ENCODE results near the gene ERICH4. TPM values are rescaled to one million over a fixed set of nuclear protein-coding genes. Genes with fewer than 3 reads are reported as not detected.

Gene ERICH4
- total and polyA plus RNA-seq, 2 of the 8 experiments (the other 6 are each of a cell fraction or from before 2014, with no cell fraction given): not detected

DNA sequence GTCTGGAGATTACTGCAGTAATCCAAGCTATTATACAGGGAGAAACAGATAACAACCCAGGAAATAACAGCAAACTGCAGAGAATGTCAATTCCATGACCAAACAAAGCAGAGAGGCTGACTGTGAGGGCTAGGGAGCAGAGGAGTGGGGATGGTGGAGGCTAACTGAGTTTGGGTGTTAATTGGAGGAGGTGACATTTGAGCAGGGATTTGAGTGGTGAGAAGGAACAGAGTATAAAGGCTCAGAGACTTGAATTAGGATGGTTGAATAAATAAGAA is 6.3 kb upstream of the ERICH4 start:
- Histone ChIP-seq H2AFZ (ENCODE audit: low read length) (no peak overlapping the region), H3K23ac (ENCODE audit: insufficient read length) (no peak overlapping the region), H3K4me1 (replicated peaks in 1 of 4; ENCODE audit: control insufficient read depth in 3 of 4, insufficient read depth in 4 of 4, low read length in 3 of 4) (no peaks in the 10 kb centered on the region), H3K36me3 (ENCODE audit: control insufficient read depth in 2 of 4, insufficient read depth in 4 of 4, low read length in 3 of 4) (peaks cover 9 to 24% (median 19%) of the 10 kb centered on the region in 4 experiments; a peak in 7 of 8 replicates), H3K4me3 (ENCODE audit: extremely low read depth in 1 of 4, insufficient read depth in 2 of 4, low read depth in 3 of 4, low read length in 4 of 4) (no peak overlapping the region), H3K23me2 (ENCODE audit: low read depth, low read length) (peaks cover 6% of the 10 kb centered on the region; the same call in 1 of the 2 replicates), H3K79me2 (ENCODE audit: control insufficient read depth in 1 of 2, insufficient read depth in 2 of 2, low read length in 2 of 2) (peaks cover 0 to 8% of the 10 kb centered on the region in 2 experiments; a peak in 1 of 4 replicates), H4K5ac (ENCODE audit: insufficient read length, low read depth, low read length) (no peak overlapping the region), H2BK5ac (ENCODE audit: low read depth, low read length) (no peak overlapping the region), H3K14ac (ENCODE audit: insufficient read length) (no peak overlapping the region), H3K4me2 (ENCODE audit: insufficient read depth in 1 of 2, low read depth in 2 of 2, low read length in 2 of 2) (no peak overlapping the region), H4K91ac (replicated peaks; ENCODE audit: insufficient read length, low read length) (no peak overlapping the region), H3K9me3 (ENCODE audit: insufficient read depth in 2 of 2, low read depth in 1 of 2, low read length in 1 of 2) (no peaks in the 10 kb centered on the region), H4K8ac (ENCODE audit: extremely low read depth, insufficient read depth, low read length) (no peak overlapping the region), H2BK12ac (ENCODE audit: low read depth, low read length) (no peak overlapping the region), H3K9ac (replicated peaks in 1 of 4; ENCODE audit: extremely low read depth in 1 of 4, low read depth in 3 of 4, low read length in 3 of 4) (no peak overlapping the region), H2BK15ac (ENCODE audit: low read length) (no peak overlapping the region), H3K18ac (ENCODE audit: extremely low read depth, low read length) (no peak overlapping the region), H3K27ac (ENCODE audit: low read depth, low read length) (no peak overlapping the region), H2AK5ac (ENCODE audit: low read depth, low read length) (no peak overlapping the region), H3K4ac (replicated peaks; ENCODE audit: insufficient read length, low read depth, low read length) (no peak overlapping the region), H3K79me1 (ENCODE audit: low read depth, low read length) (0 out of 2 replicates have a peak, but pooled peaks cover 4% of the 10 kb centered on the region), H3K56ac (replicated peaks; ENCODE audit: insufficient read length, low read depth, low read length) (no peak overlapping the region), H2BK120ac (replicated peaks; ENCODE audit: low read depth, low read length) (no peak overlapping the region), H4K20me1 (replicated peaks in 1 of 2; ENCODE audit: control insufficient read depth in 1 of 2, insufficient read depth in 2 of 2, low read length in 2 of 2) (peaks cover 0 to 12% of the 10 kb centered on the region in 2 experiments), H2BK20ac (ENCODE audit: low read length) (no peak overlapping the region), H3K27me3 (replicated peaks in 1 of 4; ENCODE audit: control insufficient read depth in 3 of 4, extremely low read depth in 1 of 4, insufficient read depth in 3 of 4, low read length in 3 of 4) (no peaks in the 10 kb centered on the region)
- DNase-seq (ENCODE audit: low read depth in 1 of 2, low spot score in 2 of 2) (no peak), FAIRE-seq (no peak)
- no peak for TF ChIP-seq SP4 (IDR thresholded peaks at IDR 0.05; ENCODE audit: low read length)
- no peak for TF ChIP-seq TBP (IDR thresholded peaks at IDR 0.05; ENCODE audit: low read depth, low read length)
- no peak for TF ChIP-seq EGR1 (IDR thresholded peaks at IDR 0.05; ENCODE audit: borderline replicate concordance, low read depth, low read length)
- no peak for TF ChIP-seq CHD1 (IDR thresholded peaks at IDR 0.05; ENCODE audit: low read depth, low read length)
- no peak for TF ChIP-seq RAD21 (IDR thresholded peaks at IDR 0.05 in 1 of 2, conservative IDR thresholded peaks at IDR 0.05 in 1 of 2; ENCODE audit: low read depth in 2 of 2, low read length in 2 of 2)
- TF ChIP-seq NANOG (IDR thresholded peaks at IDR 0.05; ENCODE audit: insufficient read depth, low read depth, low read length, poor library complexity, severe bottlenecking): no peak
- TF ChIP-seq BRCA1 (IDR thresholded peaks at IDR 0.05; ENCODE audit: low read depth, low read length): no peak
- TF ChIP-seq, protein P1, sequence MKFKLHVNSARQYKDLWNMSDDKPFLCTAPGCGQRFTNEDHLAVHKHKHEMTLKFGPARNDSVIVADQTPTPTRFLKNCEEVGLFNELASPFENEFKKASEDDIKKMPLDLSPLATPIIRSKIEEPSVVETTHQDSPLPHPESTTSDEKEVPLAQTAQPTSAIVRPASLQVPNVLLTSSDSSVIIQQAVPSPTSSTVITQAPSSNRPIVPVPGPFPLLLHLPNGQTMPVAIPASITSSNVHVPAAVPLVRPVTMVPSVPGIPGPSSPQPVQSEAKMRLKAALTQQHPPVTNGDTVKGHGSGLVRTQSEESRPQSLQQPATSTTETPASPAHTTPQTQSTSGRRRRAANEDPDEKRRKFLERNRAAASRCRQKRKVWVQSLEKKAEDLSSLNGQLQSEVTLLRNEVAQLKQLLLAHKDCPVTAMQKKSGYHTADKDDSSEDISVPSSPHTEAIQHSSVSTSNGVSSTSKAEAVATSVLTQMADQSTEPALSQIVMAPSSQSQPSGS (IDR thresholded peaks at IDR 0.05; ENCODE audit: low read length): no peak
- no peak for TF ChIP-seq HDAC2 (IDR thresholded peaks at IDR 0.05; ENCODE audit: borderline replicate concordance in 1 of 2, low read depth in 2 of 2, low read length in 2 of 2)
- TF ChIP-seq, protein P2, sequence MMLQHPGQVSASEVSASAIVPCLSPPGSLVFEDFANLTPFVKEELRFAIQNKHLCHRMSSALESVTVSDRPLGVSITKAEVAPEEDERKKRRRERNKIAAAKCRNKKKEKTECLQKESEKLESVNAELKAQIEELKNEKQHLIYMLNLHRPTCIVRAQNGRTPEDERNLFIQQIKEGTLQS (IDR thresholded peaks at IDR 0.05; ENCODE audit: insufficient read depth, low read depth, low read length): no peak
- no peak for TF ChIP-seq KDM5A (IDR thresholded peaks at IDR 0.05; ENCODE audit: low read length)
- CTCF ChIA-PET (ENCODE audit: partially characterized antibody): interaction anchor here (1.0 to 20.4 kb wide), 3 partner anchors 13 to 128 kb away, joined by 3 to 364 read pairs (median 17); no protein-coding TSS in a partner anchor
- POLR2A ChIA-PET (ENCODE audit: partially characterized antibody): interaction anchor here (1.2 to 6.4 kb wide), 4 partner anchors 9 to 80 kb away, joined by 3 to 87 read pairs (median 6); partner anchors contain the start of gene B3GNT8
